ENCODE results near the gene CALML3.

DNA sequence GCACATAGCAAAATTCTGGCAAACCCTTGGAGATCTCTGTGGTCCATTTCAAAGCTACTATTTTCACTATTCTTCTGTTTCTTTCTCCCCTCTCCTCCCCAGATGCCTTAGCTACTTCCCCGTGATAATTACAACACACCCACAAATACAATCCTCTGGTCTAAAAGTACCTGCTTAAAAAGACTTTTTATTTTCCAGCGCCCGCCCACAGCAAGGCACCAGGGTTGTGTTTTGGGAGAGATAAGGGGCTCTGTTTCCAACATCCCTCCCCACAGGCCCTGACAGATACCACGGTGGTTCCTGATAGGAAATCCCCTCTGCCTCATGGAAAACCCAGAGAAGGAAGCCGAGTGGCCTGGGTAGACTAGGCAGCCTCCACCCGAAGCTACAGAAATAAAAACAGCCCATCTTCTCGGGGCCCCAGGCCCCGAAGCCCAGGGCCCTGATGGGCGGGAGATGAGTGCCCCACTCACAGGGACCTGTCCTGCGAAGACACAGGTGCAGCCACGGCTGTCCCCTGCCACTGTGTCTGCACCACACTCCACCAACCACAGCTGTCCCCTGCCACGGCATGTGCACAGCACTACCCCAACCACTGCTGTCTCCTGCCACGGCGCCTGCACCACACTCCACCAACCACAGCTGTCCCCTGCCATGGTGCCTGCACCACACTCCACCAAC, 45.1 kb upstream of the CALML3 start:
- TF ChIP-seq, protein P1, sequence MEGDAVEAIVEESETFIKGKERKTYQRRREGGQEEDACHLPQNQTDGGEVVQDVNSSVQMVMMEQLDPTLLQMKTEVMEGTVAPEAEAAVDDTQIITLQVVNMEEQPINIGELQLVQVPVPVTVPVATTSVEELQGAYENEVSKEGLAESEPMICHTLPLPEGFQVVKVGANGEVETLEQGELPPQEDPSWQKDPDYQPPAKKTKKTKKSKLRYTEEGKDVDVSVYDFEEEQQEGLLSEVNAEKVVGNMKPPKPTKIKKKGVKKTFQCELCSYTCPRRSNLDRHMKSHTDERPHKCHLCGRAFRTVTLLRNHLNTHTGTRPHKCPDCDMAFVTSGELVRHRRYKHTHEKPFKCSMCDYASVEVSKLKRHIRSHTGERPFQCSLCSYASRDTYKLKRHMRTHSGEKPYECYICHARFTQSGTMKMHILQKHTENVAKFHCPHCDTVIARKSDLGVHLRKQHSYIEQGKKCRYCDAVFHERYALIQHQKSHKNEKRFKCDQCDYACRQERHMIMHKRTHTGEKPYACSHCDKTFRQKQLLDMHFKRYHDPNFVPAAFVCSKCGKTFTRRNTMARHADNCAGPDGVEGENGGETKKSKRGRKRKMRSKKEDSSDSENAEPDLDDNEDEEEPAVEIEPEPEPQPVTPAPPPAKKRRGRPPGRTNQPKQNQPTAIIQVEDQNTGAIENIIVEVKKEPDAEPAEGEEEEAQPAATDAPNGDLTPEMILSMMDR (IDR thresholded peaks at IDR 0.05 in 8 of 11, conservative IDR thresholded peaks at IDR 0.05 in 3 of 11), result no peak
- TF ChIP-seq POLR2A (IDR thresholded peaks at IDR 0.05), result no peak
- TF ChIP-seq POLR2AphosphoS5 (IDR thresholded peaks at IDR 0.05), result no peak

Data from spleen (tissue), 7 donors.